Peyer's patch (tissue), 4 donors: ENCODE results near the gene NRDC.

Source experiments
- CTCF ChIP-seq, 6 experiments: fragments of 450-650 bp in 4 of 6; fragments of 200-600 bp in 2 of 6; sonication (generic) in 1 of 6; IDR thresholded peaks; one replicate each; pipeline ENCODE4 v1.5.1; 2017 to 2019; ENCODE audit warnings: antibody characterized with exemption in 6 of 6, mild to moderate bottlenecking in 3 of 6, moderate library complexity in 1 of 6
- POLR2A ChIP-seq, 2 donors: fragments of 450-650 bp; IDR thresholded peaks; one replicate each; pipeline ENCODE4 v1.5.1; 2017; ENCODE audit warnings: antibody characterized with exemption in 2 of 2, mild to moderate bottlenecking in 2 of 2, moderate library complexity in 2 of 2

- no peak for TF ChIP-seq CTCF (IDR thresholded peaks at IDR 0.05)
- TF ChIP-seq POLR2A (IDR thresholded peaks at IDR 0.05), result no peak
These were observed 137.3 kb downstream of the NRDC start for GRCh38 chr1:51741121-51741681.
